Measurements from ENCODE around the gene MTCH1. TPM values are rescaled to one million over a fixed set of nuclear protein-coding genes. Genes with fewer than 3 reads are reported as not detected.
A peak's percentile ranks its signal among the peaks of the same experiment; 100 is the strongest.

MTCH1 gene
- total and polyA plus RNA-seq, 9 of the 15 experiments (the other 6 are each of a cell fraction or from before 2014, with no cell fraction given), result 7.9 to 161 (median 118) TPM

DNA sequence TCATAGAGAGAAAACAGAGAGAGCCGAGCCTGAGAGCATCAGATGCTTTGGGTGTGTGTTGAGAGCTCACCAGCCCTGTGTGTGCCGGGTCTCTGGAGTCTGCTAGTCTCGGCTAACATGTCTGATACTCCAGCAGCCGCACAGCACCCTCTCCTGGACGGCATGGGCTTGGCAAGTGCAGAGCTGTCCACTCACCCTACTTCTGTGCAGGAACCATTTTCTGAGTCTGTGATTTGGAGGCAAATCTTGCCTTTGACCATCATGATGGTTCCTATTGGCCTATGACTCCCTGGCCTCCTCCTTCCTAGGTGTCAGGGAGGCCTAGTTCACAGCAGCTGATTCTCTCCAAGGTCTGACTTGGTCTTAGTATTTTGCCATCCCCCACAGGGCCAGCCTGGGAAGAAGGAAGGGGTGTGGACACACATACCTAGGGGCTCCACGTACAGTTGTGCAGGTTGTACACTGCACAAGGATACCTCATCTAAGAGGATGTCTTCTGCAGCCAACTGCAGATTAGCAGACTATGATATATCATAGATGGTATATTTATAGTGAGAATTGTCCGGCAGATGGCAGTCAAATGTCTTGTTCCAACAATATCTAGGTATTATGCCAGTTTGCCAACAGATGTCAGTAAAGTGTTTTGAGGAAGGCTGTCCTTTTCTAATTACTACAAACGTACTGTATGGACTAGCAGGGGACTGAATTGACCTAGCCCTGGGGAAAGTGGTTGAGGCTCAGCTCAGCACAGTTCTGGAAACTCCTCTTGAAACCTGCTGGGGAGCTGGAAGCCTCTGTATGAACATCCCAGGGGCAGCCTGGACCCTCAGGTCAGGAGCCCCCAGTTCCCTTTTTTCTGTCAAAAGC is 32.4 kb upstream of the MTCH1 start (continued):
- TF ChIP-seq NONO (IDR thresholded peaks at IDR 0.05; ENCODE audit: low read depth in 2 of 2, low read length in 1 of 2) (no peak), POLR3A (IDR thresholded peaks at IDR 0.05; ENCODE audit: borderline replicate concordance, extremely low read depth, insufficient read depth, insufficient read length) (no peak), ZNF134 (CRISPR knock-in tag; conservative IDR thresholded peaks at IDR 0.05) (no peak), BHLHE40 (IDR thresholded peaks at IDR 0.05; ENCODE audit: low read length) (peak; percentile 47; the same call in 1 of the 2 replicates), YY1 (IDR thresholded peaks at IDR 0.05; ENCODE audit: borderline replicate concordance in 1 of 3, control insufficient read depth in 1 of 3, extremely low read depth in 1 of 3, insufficient read depth in 3 of 3, insufficient read length in 1 of 3, insufficient replicate concordance in 2 of 3, low read depth in 1 of 3, low read length in 2 of 3) (peak in 2 of 3 experiments; percentile 69 to 73), E2F3 (CRISPR knock-in tag; IDR thresholded peaks at IDR 0.05) (no peak), FOXA1 (IDR thresholded peaks at IDR 0.05; ENCODE audit: borderline replicate concordance) (no peak), ZNF124 (CRISPR knock-in tag; IDR thresholded peaks at IDR 0.05) (no peak), U2AF2 (optimal IDR thresholded peaks at IDR 0.05; ENCODE audit: low read depth, low read length) (no peak), HEY1 (CRISPR knock-in tag; IDR thresholded peaks at IDR 0.05; ENCODE audit: borderline replicate concordance) (no peak), IFI16 (CRISPR knock-in tag; IDR thresholded peaks at IDR 0.05) (no peak), CBFB (CRISPR knock-in tag; IDR thresholded peaks at IDR 0.05) (0 out of 2 replicates have a peak, but pooled peaks have one; percentile 71)
- TF ChIP-seq, protein P1, sequence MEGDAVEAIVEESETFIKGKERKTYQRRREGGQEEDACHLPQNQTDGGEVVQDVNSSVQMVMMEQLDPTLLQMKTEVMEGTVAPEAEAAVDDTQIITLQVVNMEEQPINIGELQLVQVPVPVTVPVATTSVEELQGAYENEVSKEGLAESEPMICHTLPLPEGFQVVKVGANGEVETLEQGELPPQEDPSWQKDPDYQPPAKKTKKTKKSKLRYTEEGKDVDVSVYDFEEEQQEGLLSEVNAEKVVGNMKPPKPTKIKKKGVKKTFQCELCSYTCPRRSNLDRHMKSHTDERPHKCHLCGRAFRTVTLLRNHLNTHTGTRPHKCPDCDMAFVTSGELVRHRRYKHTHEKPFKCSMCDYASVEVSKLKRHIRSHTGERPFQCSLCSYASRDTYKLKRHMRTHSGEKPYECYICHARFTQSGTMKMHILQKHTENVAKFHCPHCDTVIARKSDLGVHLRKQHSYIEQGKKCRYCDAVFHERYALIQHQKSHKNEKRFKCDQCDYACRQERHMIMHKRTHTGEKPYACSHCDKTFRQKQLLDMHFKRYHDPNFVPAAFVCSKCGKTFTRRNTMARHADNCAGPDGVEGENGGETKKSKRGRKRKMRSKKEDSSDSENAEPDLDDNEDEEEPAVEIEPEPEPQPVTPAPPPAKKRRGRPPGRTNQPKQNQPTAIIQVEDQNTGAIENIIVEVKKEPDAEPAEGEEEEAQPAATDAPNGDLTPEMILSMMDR (IDR thresholded peaks at IDR 0.05 in 2 of 3, conservative IDR thresholded peaks at IDR 0.05 in 1 of 3; ENCODE audit: insufficient read depth in 2 of 3, low read depth in 1 of 3, low read length in 3 of 3), result peak; percentile 99 to 100 (median 99)
- TF ChIP-seq, protein P2, sequence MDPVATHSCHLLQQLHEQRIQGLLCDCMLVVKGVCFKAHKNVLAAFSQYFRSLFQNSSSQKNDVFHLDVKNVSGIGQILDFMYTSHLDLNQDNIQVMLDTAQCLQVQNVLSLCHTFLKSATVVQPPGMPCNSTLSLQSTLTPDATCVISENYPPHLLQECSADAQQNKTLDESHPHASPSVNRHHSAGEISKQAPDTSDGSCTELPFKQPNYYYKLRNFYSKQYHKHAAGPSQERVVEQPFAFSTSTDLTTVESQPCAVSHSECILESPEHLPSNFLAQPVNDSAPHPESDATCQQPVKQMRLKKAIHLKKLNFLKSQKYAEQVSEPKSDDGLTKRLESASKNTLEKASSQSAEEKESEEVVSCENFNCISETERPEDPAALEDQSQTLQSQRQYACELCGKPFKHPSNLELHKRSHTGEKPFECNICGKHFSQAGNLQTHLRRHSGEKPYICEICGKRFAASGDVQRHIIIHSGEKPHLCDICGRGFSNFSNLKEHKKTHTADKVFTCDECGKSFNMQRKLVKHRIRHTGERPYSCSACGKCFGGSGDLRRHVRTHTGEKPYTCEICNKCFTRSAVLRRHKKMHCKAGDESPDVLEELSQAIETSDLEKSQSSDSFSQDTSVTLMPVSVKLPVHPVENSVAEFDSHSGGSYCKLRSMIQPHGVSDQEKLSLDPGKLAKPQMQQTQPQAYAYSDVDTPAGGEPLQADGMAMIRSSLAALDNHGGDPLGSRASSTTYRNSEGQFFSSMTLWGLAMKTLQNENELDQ (CRISPR knock-in tag; IDR thresholded peaks at IDR 0.05; ENCODE audit: borderline replicate concordance), result 0 out of 2 replicates have a peak, but pooled peaks have one; percentile 57
- TF ChIP-seq, protein P3, sequence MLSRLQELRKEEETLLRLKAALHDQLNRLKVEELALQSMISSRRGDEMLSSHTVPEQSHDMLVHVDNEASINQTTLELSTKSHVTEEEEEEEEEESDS (CRISPR knock-in tag; IDR thresholded peaks at IDR 0.05), result no peak
- TF ChIP-seq, protein P4, sequence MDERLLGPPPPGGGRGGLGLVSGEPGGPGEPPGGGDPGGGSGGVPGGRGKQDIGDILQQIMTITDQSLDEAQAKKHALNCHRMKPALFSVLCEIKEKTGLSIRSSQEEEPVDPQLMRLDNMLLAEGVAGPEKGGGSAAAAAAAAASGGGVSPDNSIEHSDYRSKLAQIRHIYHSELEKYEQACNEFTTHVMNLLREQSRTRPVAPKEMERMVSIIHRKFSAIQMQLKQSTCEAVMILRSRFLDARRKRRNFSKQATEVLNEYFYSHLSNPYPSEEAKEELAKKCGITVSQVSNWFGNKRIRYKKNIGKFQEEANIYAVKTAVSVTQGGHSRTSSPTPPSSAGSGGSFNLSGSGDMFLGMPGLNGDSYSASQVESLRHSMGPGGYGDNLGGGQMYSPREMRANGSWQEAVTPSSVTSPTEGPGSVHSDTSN (CRISPR knock-in tag; IDR thresholded peaks at IDR 0.05; ENCODE audit: low read depth), result no peak
- TF ChIP-seq, protein P4 (tag; conservative IDR thresholded peaks at IDR 0.05; ENCODE audit: low read depth), result no peak
